ENCODE measurements around the gene ANKRD23.

Gene ANKRD23

GRCh38 chr2:96837575-96837974, 6.2 kb downstream of the ANKRD23 start:
- H3K4me3 ChIP-seq (ENCODE audit: insufficient read depth, low read depth, low read length): no peak overlapping the region
- peaks cover 12% of the 10 kb centered on the region for H3K4me1 ChIP-seq (ENCODE audit: control insufficient read depth, insufficient read depth, low read length)
- WGBS, 2 experiments: 94 to 95% methylated on average over 9 of the region's 9 CpGs
- H3K27me3 ChIP-seq (ENCODE audit: control insufficient read depth, insufficient read depth, low read length, poor library complexity, severe bottlenecking): no peaks in the 10 kb centered on the region
- no peaks in the 10 kb centered on the region for H3K9me3 ChIP-seq (ENCODE audit: control insufficient read depth, low read length)
- peaks cover 9% of the 10 kb centered on the region for H3K36me3 ChIP-seq (ENCODE audit: control insufficient read depth, insufficient read depth, low read length)
- H3K27ac ChIP-seq (ENCODE audit: insufficient read depth, low read depth, low read length, poor library complexity, severe bottlenecking): no peak overlapping the region

GRCh38 chr2:96835830-96836229, 8.0 kb downstream of the ANKRD23 start:
- peaks cover 9% of the 10 kb centered on the region for H3K36me3 ChIP-seq (ENCODE audit: control insufficient read depth, insufficient read depth, low read length)
- H3K4me3 ChIP-seq (ENCODE audit: insufficient read depth, low read depth, low read length): no peak overlapping the region
- peaks cover 20% of the 10 kb centered on the region for H3K4me1 ChIP-seq (ENCODE audit: control insufficient read depth, insufficient read depth, low read length)
- H3K27ac ChIP-seq (ENCODE audit: insufficient read depth, low read depth, low read length, poor library complexity, severe bottlenecking): no peak overlapping the region
- 93 to 96% methylated on average over 4 of the region's 4 CpGs for WGBS, 2 experiments
- no peaks in the 10 kb centered on the region for H3K9me3 ChIP-seq (ENCODE audit: control insufficient read depth, low read length)
- no peaks in the 10 kb centered on the region for H3K27me3 ChIP-seq (ENCODE audit: control insufficient read depth, insufficient read depth, low read length, poor library complexity, severe bottlenecking)

- 22 to 24% methylated on average over 17 to 18 of the region's 18 CpGs for WGBS, 2 experiments
- peak overlapping the region; percentile 86 for H3K27ac ChIP-seq (ENCODE audit: insufficient read depth, low read depth, low read length, poor library complexity, severe bottlenecking)
- H3K4me1 ChIP-seq (ENCODE audit: control insufficient read depth, insufficient read depth, low read length): peaks cover 20% of the 10 kb centered on the region
- H3K9me3 ChIP-seq (ENCODE audit: control insufficient read depth, low read length): no peaks in the 10 kb centered on the region
- H3K27me3 ChIP-seq (ENCODE audit: control insufficient read depth, insufficient read depth, low read length, poor library complexity, severe bottlenecking): no peaks in the 10 kb centered on the region
- H3K36me3 ChIP-seq (ENCODE audit: control insufficient read depth, insufficient read depth, low read length): peaks cover 19% of the 10 kb centered on the region
- peak overlapping the region; percentile 5 for H3K4me3 ChIP-seq (ENCODE audit: insufficient read depth, low read depth, low read length)
Measured at GRCh38 chr2:96832754-96833507, 10.9 kb downstream of the ANKRD23 start.

- peaks cover 25% of the 10 kb centered on the region for H3K36me3 ChIP-seq (ENCODE audit: control insufficient read depth, insufficient read depth, low read length)
- H3K4me3 ChIP-seq (ENCODE audit: insufficient read depth, low read depth, low read length): peak overlapping the region; percentile 6
- no peaks in the 10 kb centered on the region for H3K9me3 ChIP-seq (ENCODE audit: control insufficient read depth, low read length)
- peaks cover 20% of the 10 kb centered on the region for H3K4me1 ChIP-seq (ENCODE audit: control insufficient read depth, insufficient read depth, low read length)
- peak overlapping the region; percentile 86 for H3K27ac ChIP-seq (ENCODE audit: insufficient read depth, low read depth, low read length, poor library complexity, severe bottlenecking)
- 52 to 55% methylated on average over 11 of the region's 11 CpGs for WGBS, 2 experiments
- H3K27me3 ChIP-seq (ENCODE audit: control insufficient read depth, insufficient read depth, low read length, poor library complexity, severe bottlenecking): no peaks in the 10 kb centered on the region
Measured at GRCh38 chr2:96832408-96832753, 11.4 kb downstream of the ANKRD23 start.

- Histone ChIP-seq H3K27me3 (ENCODE audit: control insufficient read depth, insufficient read depth, low read length, poor library complexity, severe bottlenecking) (no peaks in the 10 kb centered on the region), H3K27ac (ENCODE audit: insufficient read depth, low read depth, low read length, poor library complexity, severe bottlenecking) (no peak overlapping the region), H3K9me3 (ENCODE audit: control insufficient read depth, low read length) (no peaks in the 10 kb centered on the region), H3K4me3 (ENCODE audit: insufficient read depth, low read depth, low read length) (no peak overlapping the region), H3K4me1 (ENCODE audit: control insufficient read depth, insufficient read depth, low read length) (peaks cover 20% of the 10 kb centered on the region), H3K36me3 (ENCODE audit: control insufficient read depth, insufficient read depth, low read length) (peaks cover 26% of the 10 kb centered on the region)
- WGBS, 2 experiments: 90 to 92% methylated on average over 10 of the region's 10 CpGs
Measured at GRCh38 chr2:96831679-96832078, 12.1 kb downstream of the ANKRD23 start.

- WGBS, 2 experiments: 88 to 93% methylated on average over 5 of the region's 5 CpGs
- H3K36me3 ChIP-seq (ENCODE audit: control insufficient read depth, insufficient read depth, low read length): peaks cover 34% of the 10 kb centered on the region
Measured at GRCh38 chr2:96830044-96830562, 13.7 kb downstream of the ANKRD23 start.

GRCh38 chr2:96828874-96829273, 14.9 kb downstream of the ANKRD23 start:
- 96% methylated on average over 11 to 13 of the region's 13 CpGs for WGBS, 2 experiments
- Histone ChIP-seq H3K27me3 (ENCODE audit: control insufficient read depth, insufficient read depth, low read length, poor library complexity, severe bottlenecking) (no peaks in the 10 kb centered on the region), H3K9me3 (ENCODE audit: control insufficient read depth, low read length) (no peaks in the 10 kb centered on the region), H3K36me3 (ENCODE audit: control insufficient read depth, insufficient read depth, low read length) (peaks cover 27% of the 10 kb centered on the region), H3K4me1 (ENCODE audit: control insufficient read depth, insufficient read depth, low read length) (peaks cover 20% of the 10 kb centered on the region), H3K27ac (ENCODE audit: insufficient read depth, low read depth, low read length, poor library complexity, severe bottlenecking) (no peak overlapping the region), H3K4me3 (ENCODE audit: insufficient read depth, low read depth, low read length) (no peak overlapping the region)

More at GRCh38 chr2:96830044-96830562, 13.7 kb downstream of the ANKRD23 start:
- H3K4me1 ChIP-seq (ENCODE audit: control insufficient read depth, insufficient read depth, low read length): peaks cover 20% of the 10 kb centered on the region
- no peaks in the 10 kb centered on the region for H3K27me3 ChIP-seq (ENCODE audit: control insufficient read depth, insufficient read depth, low read length, poor library complexity, severe bottlenecking)
- no peaks in the 10 kb centered on the region for H3K9me3 ChIP-seq (ENCODE audit: control insufficient read depth, low read length)
- no peak overlapping the region for H3K4me3 ChIP-seq (ENCODE audit: insufficient read depth, low read depth, low read length)
- no peak overlapping the region for H3K27ac ChIP-seq (ENCODE audit: insufficient read depth, low read depth, low read length, poor library complexity, severe bottlenecking)

GRCh38 chr2:96828436-96828835, 15.4 kb downstream of the ANKRD23 start:
- Histone ChIP-seq H3K4me3 (ENCODE audit: insufficient read depth, low read depth, low read length) (no peak overlapping the region), H3K27me3 (ENCODE audit: control insufficient read depth, insufficient read depth, low read length, poor library complexity, severe bottlenecking) (no peaks in the 10 kb centered on the region), H3K9me3 (ENCODE audit: control insufficient read depth, low read length) (no peaks in the 10 kb centered on the region), H3K27ac (ENCODE audit: insufficient read depth, low read depth, low read length, poor library complexity, severe bottlenecking) (no peak overlapping the region), H3K4me1 (ENCODE audit: control insufficient read depth, insufficient read depth, low read length) (peaks cover 17% of the 10 kb centered on the region), H3K36me3 (ENCODE audit: control insufficient read depth, insufficient read depth, low read length) (peaks cover 27% of the 10 kb centered on the region)
- WGBS, 2 experiments: 95 to 97% methylated on average over 14 of the region's 14 CpGs

- Histone ChIP-seq H3K4me1 (ENCODE audit: control insufficient read depth, insufficient read depth, low read length) (peaks cover under 1% of the 10 kb centered on the region), H3K36me3 (ENCODE audit: control insufficient read depth, insufficient read depth, low read length) (peaks cover 27% of the 10 kb centered on the region), H3K27me3 (ENCODE audit: control insufficient read depth, insufficient read depth, low read length, poor library complexity, severe bottlenecking) (no peaks in the 10 kb centered on the region), H3K9me3 (ENCODE audit: control insufficient read depth, low read length) (no peaks in the 10 kb centered on the region), H3K27ac (ENCODE audit: insufficient read depth, low read depth, low read length, poor library complexity, severe bottlenecking) (no peak overlapping the region), H3K4me3 (ENCODE audit: insufficient read depth, low read depth, low read length) (no peak overlapping the region)
- 94 to 96% methylated on average over 22 of the region's 22 CpGs for WGBS, 2 experiments
Measured at GRCh38 chr2:96826546-96827278, 17.1 kb downstream of the ANKRD23 start.

GRCh38 chr2:96825057-96825456, 18.8 kb downstream of the ANKRD23 start:
- Histone ChIP-seq H3K27ac (ENCODE audit: insufficient read depth, low read depth, low read length, poor library complexity, severe bottlenecking) (no peak overlapping the region), H3K27me3 (ENCODE audit: control insufficient read depth, insufficient read depth, low read length, poor library complexity, severe bottlenecking) (no peaks in the 10 kb centered on the region), H3K4me3 (ENCODE audit: insufficient read depth, low read depth, low read length) (no peak overlapping the region), H3K9me3 (ENCODE audit: control insufficient read depth, low read length) (no peaks in the 10 kb centered on the region), H3K36me3 (ENCODE audit: control insufficient read depth, insufficient read depth, low read length) (peaks cover 27% of the 10 kb centered on the region), H3K4me1 (ENCODE audit: control insufficient read depth, insufficient read depth, low read length) (peaks cover 13% of the 10 kb centered on the region)
- WGBS, 2 experiments: 96% methylated on average over 14 of the region's 14 CpGs
